ENCODE results near the gene ADSS1.
"Not testable (repeated sequence)": the region's sequence is repeated elsewhere in the genome, so short reads cannot be mapped to it uniquely, and the experiment has no call there.

Gene ADSS1

DNA sequence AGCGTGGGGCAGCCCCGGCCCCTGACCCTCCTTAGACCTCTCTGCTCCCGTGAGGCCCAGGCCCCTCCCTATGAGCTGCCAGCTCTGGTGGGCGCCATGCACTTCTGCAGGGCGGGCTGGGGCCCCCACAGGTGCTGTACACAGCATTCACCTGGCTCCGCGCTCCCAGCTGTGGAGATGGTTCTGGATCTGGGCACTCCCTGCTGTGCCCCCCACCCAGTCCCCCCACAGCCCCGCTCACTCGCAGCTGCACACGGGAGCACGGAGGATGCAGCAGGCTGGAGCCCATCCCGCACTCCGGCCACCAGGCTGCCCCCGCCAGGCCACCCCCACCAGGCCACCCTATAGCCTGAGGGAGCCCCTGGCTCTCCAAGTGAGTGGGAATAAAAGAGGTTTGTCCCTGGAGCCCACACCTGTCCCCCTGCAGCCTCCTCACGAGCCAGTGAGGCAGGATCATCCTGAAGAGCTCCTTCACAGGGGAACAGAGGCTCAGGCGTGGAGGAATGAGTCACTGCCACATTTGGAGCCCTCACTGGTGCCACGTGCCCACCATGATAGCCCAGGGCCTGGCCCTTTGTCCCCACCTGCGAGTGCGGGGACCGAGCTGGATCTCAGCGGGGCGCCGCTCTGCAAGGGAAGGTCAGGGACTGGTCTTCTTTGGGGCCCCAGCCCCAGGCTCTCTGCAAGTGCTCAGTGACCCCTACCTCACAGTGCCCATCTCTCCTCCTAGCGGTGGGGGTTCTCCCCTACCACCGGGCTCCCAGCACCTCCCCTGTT lies 1.9 kb downstream of the ADSS1 start:
- 83 to 84% methylated on average over 25 of the region's 25 CpGs for WGBS, 2 experiments
- no peak overlapping the region for H3K27ac ChIP-seq (ENCODE audit: insufficient read depth, low read depth, low read length, poor library complexity, severe bottlenecking)
- peaks cover 11% of the 10 kb centered on the region for H3K4me1 ChIP-seq (ENCODE audit: control insufficient read depth, insufficient read depth, low read length)
- no peaks in the 10 kb centered on the region for H3K27me3 ChIP-seq (ENCODE audit: control insufficient read depth, insufficient read depth, low read length, poor library complexity, severe bottlenecking)
- no peaks in the 10 kb centered on the region for H3K36me3 ChIP-seq (ENCODE audit: control insufficient read depth, insufficient read depth, low read length)
- H3K4me3 ChIP-seq (ENCODE audit: insufficient read depth, low read depth, low read length): no peak overlapping the region
- H3K9me3 ChIP-seq (ENCODE audit: control insufficient read depth, low read length): no peaks in the 10 kb centered on the region

DNA sequence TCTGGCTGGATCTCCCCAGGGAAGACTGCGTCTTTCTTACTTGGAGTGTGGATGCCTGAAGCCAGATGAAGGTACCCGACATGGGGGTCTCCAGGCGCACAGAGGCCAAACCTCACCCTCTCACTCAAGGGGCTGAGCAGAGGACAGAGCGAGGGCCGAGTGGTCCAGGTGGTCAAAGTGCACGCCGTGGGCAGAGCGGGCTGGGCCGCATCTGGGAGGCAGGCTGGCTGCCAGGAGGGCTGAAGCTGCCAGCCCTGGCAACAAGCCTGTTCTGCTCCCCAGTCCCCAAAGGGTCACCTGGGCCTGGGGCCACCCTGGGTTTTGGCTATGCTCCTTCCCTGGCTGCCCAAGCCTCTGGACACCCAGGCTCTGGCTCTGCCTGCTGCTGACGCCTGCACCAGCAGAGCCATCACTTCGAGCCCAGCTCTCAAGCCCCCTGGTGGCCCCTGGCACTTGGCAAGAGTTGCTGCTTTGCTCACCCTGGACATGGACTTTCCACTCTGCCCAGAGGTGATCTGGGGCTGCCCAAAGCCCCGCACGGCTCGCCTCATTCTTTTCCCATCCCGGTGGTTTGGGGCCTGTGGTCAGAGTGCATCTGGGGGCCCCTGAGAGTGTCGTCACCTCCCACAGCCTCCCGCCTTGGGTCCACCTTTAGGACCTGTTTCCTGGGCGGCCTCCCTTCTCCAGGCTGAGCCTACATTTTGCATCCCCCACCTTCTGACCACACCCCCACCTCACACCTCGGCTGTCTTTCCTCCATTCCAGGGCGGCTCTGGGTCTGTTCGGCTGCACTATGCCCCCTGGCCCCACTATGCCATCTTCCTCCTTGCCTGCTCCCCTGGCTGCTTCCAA lies 2.8 kb downstream of the ADSS1 start:
- no peaks in the 10 kb centered on the region for H3K27me3 ChIP-seq (ENCODE audit: control insufficient read depth, insufficient read depth, low read length, poor library complexity, severe bottlenecking)
- H3K9me3 ChIP-seq (ENCODE audit: control insufficient read depth, low read length): no peaks in the 10 kb centered on the region
- H3K27ac ChIP-seq (ENCODE audit: insufficient read depth, low read depth, low read length, poor library complexity, severe bottlenecking): no peak overlapping the region
- no peak overlapping the region for H3K4me3 ChIP-seq (ENCODE audit: insufficient read depth, low read depth, low read length)
- WGBS, 2 experiments: 88 to 90% methylated on average over 21 of the region's 21 CpGs
- peaks cover 11% of the 10 kb centered on the region for H3K4me1 ChIP-seq (ENCODE audit: control insufficient read depth, insufficient read depth, low read length)
- H3K36me3 ChIP-seq (ENCODE audit: control insufficient read depth, insufficient read depth, low read length): no peaks in the 10 kb centered on the region

GRCh38 chr14:104728631-104729030 lies 4.6 kb downstream of the ADSS1 start:
- 91 to 92% methylated on average over 17 of the region's 17 CpGs for WGBS, 2 experiments
- no peak overlapping the region for H3K4me3 ChIP-seq (ENCODE audit: insufficient read depth, low read depth, low read length)
- H3K36me3 ChIP-seq (ENCODE audit: control insufficient read depth, insufficient read depth, low read length): no peaks in the 10 kb centered on the region
- no peaks in the 10 kb centered on the region for H3K9me3 ChIP-seq (ENCODE audit: control insufficient read depth, low read length)
- H3K27me3 ChIP-seq (ENCODE audit: control insufficient read depth, insufficient read depth, low read length, poor library complexity, severe bottlenecking): no peaks in the 10 kb centered on the region
- H3K27ac ChIP-seq (ENCODE audit: insufficient read depth, low read depth, low read length, poor library complexity, severe bottlenecking): no peak overlapping the region
- H3K4me1 ChIP-seq (ENCODE audit: control insufficient read depth, insufficient read depth, low read length): peaks cover 11% of the 10 kb centered on the region

DNA sequence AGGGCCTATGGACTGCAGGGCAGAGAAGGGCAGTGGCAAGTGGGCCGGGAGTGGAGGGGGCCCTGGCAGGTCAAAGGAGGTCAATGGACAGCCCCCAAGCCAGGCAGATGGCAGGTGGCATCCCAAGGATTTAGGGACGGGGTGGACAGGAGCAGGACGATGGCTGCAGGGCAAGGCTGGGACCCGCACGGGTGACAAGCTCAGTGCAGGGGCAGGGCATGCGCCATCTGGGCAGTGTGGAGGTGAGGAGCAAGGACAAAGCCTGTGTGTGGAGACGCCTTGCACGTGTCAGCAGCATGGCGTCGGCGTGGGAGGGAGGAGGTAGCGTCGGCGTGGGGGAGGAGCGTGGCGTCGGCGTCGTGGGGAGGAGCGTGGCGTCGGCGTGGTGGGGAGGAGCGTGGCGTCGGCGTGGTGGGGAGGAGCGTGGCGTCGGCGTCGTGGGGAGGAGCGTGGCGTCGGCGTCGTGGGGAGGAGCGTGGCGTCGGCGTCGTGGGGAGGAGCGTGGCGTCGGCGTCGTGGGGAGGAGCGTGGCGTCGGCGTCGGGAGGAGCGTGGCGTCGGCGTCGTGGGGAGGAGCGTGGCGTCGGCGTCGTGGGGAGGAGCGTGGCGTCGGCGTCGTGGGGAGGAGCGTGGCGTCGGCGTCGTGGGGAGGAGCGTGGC lies 5.3 kb downstream of the ADSS1 start:
- not testable (repeated sequence) for H3K9me3 ChIP-seq (ENCODE audit: control insufficient read depth, low read length); H3K27me3 ChIP-seq (ENCODE audit: control insufficient read depth, insufficient read depth, low read length, poor library complexity, severe bottlenecking); H3K36me3 ChIP-seq (ENCODE audit: control insufficient read depth, insufficient read depth, low read length); H3K4me3 ChIP-seq (ENCODE audit: insufficient read depth, low read depth, low read length); H3K27ac ChIP-seq (ENCODE audit: insufficient read depth, low read depth, low read length, poor library complexity, severe bottlenecking)
- H3K4me1 ChIP-seq (ENCODE audit: control insufficient read depth, insufficient read depth, low read length): peaks cover 11% of the 10 kb centered on the region
- 92 to 95% methylated on average over 24 to 26 of the region's 73 CpGs for WGBS, 2 experiments

DNA sequence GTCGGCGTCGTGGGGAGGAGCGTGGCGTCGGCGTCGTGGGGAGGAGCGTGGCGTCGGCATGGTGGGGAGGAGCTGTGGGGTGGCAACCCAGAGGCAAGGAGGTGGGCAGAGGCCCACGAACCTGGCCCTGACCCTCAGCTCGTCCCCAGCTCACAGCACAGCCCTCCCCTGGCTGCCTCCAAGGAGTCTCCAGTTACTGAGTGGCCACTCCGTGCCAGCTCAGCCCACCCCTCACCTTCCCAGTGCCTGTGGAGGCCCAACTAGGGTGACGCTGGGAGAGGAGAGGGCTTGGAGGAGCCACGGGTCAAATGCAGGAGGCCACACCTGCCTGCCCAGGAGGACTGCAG lies 5.8 kb downstream of the ADSS1 start:
- no peak overlapping the region for H3K4me3 ChIP-seq (ENCODE audit: insufficient read depth, low read depth, low read length)
- H3K27ac ChIP-seq (ENCODE audit: insufficient read depth, low read depth, low read length, poor library complexity, severe bottlenecking): no peak overlapping the region
- 90 to 95% methylated on average over 16 of the region's 16 CpGs for WGBS, 2 experiments
- no peaks in the 10 kb centered on the region for H3K27me3 ChIP-seq (ENCODE audit: control insufficient read depth, insufficient read depth, low read length, poor library complexity, severe bottlenecking)
- H3K9me3 ChIP-seq (ENCODE audit: control insufficient read depth, low read length): no peaks in the 10 kb centered on the region
- H3K4me1 ChIP-seq (ENCODE audit: control insufficient read depth, insufficient read depth, low read length): peaks cover 7% of the 10 kb centered on the region
- H3K36me3 ChIP-seq (ENCODE audit: control insufficient read depth, insufficient read depth, low read length): no peaks in the 10 kb centered on the region

DNA sequence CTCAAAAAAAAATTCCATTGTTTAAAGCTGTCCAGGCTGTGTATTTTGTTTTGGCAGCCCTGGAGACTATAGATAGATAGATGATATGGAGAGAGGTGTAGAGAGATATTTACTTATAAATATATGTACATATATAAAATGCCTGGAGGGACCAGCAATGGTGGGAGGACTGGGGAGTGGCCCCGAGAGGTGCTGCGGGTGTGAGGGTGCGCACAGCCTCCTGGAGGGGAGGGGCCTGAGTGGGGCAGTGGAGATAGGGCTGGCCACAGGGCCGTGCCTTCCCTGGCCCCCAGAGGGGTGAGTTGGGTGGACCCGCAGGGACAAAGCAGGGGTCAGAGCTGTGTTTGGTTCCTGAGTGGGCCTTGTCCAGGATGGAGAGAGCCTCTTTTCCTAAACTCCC lies 6.5 kb downstream of the ADSS1 start:
- WGBS, 2 experiments: 86 to 92% methylated on average over 5 of the region's 5 CpGs
- H3K27me3 ChIP-seq (ENCODE audit: control insufficient read depth, insufficient read depth, low read length, poor library complexity, severe bottlenecking): no peaks in the 10 kb centered on the region
- H3K4me3 ChIP-seq (ENCODE audit: insufficient read depth, low read depth, low read length): no peak overlapping the region
- no peaks in the 10 kb centered on the region for H3K9me3 ChIP-seq (ENCODE audit: control insufficient read depth, low read length)
- no peak overlapping the region for H3K27ac ChIP-seq (ENCODE audit: insufficient read depth, low read depth, low read length, poor library complexity, severe bottlenecking)
- peaks cover 2% of the 10 kb centered on the region for H3K4me1 ChIP-seq (ENCODE audit: control insufficient read depth, insufficient read depth, low read length)
- no peaks in the 10 kb centered on the region for H3K36me3 ChIP-seq (ENCODE audit: control insufficient read depth, insufficient read depth, low read length)

GRCh38 chr14:104731320-104732294 lies 7.6 kb downstream of the ADSS1 start:
- Histone ChIP-seq H3K27ac (ENCODE audit: insufficient read depth, low read depth, low read length, poor library complexity, severe bottlenecking) (no peak overlapping the region), H3K4me1 (ENCODE audit: control insufficient read depth, insufficient read depth, low read length) (no peaks in the 10 kb centered on the region), H3K4me3 (ENCODE audit: insufficient read depth, low read depth, low read length) (no peak overlapping the region), H3K9me3 (ENCODE audit: control insufficient read depth, low read length) (no peaks in the 10 kb centered on the region), H3K27me3 (ENCODE audit: control insufficient read depth, insufficient read depth, low read length, poor library complexity, severe bottlenecking) (no peaks in the 10 kb centered on the region), H3K36me3 (ENCODE audit: control insufficient read depth, insufficient read depth, low read length) (no peaks in the 10 kb centered on the region)
- WGBS, 2 experiments: 86 to 89% methylated on average over 18 of the region's 18 CpGs

- no peak overlapping the region for H3K4me3 ChIP-seq (ENCODE audit: insufficient read depth, low read depth, low read length)
- H3K4me1 ChIP-seq (ENCODE audit: control insufficient read depth, insufficient read depth, low read length): no peaks in the 10 kb centered on the region
- H3K27me3 ChIP-seq (ENCODE audit: control insufficient read depth, insufficient read depth, low read length, poor library complexity, severe bottlenecking): no peaks in the 10 kb centered on the region
- 85 to 89% methylated on average over 14 of the region's 14 CpGs for WGBS, 2 experiments
- H3K27ac ChIP-seq (ENCODE audit: insufficient read depth, low read depth, low read length, poor library complexity, severe bottlenecking): no peak overlapping the region
- no peaks in the 10 kb centered on the region for H3K9me3 ChIP-seq (ENCODE audit: control insufficient read depth, low read length)
- H3K36me3 ChIP-seq (ENCODE audit: control insufficient read depth, insufficient read depth, low read length): no peaks in the 10 kb centered on the region
These were observed 8.4 kb downstream of the ADSS1 start for GRCh38 chr14:104732355-104732804.

DNA sequence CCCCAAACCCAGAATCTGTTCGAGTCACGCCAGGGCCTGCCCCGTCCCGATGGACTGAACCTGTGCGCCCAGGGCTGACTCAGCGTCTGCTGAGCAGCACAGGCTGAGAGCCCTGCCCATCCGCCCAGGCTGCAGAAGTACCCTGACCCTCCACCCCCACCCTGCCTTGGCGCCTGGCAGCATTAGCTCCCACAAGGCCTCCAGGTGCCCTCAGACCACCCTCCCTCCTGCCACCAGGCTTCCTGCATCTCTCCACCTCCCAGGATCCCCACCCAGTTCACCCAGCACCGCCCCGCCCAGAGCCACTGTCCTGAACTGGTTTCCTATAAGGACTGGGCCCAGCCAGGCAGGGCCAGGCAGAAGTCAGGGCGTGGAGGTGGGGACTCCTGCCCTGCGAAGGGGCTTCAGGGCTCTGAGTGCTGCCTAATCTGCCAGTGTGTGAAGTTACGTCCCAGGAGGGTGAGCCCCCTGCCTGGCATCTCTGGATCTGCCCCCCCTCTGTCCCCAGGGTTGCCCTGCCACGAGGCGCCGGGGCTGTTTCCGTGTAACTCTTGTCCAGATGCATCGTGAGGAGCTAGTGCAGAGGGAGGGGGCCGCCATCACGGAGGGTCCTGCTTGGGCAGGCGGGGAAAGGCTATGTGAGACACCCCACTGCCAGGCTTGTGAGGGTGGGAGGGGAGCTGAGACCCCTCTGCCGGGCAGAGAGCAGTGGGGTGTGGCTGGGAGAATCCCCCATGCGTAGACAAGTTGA lies 9.1 kb downstream of the ADSS1 start:
- 89 to 90% methylated on average over 23 of the region's 23 CpGs for WGBS, 2 experiments
- no peak overlapping the region for H3K4me3 ChIP-seq (ENCODE audit: insufficient read depth, low read depth, low read length)
- no peaks in the 10 kb centered on the region for H3K36me3 ChIP-seq (ENCODE audit: control insufficient read depth, insufficient read depth, low read length)
- H3K4me1 ChIP-seq (ENCODE audit: control insufficient read depth, insufficient read depth, low read length): no peaks in the 10 kb centered on the region
- H3K27ac ChIP-seq (ENCODE audit: insufficient read depth, low read depth, low read length, poor library complexity, severe bottlenecking): no peak overlapping the region
- no peaks in the 10 kb centered on the region for H3K27me3 ChIP-seq (ENCODE audit: control insufficient read depth, insufficient read depth, low read length, poor library complexity, severe bottlenecking)
- no peaks in the 10 kb centered on the region for H3K9me3 ChIP-seq (ENCODE audit: control insufficient read depth, low read length)
